Muscle of back (tissue), 11 donors: ENCODE results near the gene SCGB3A1. TPM values are rescaled to one million over a fixed set of nuclear protein-coding genes. Genes with fewer than 3 reads are reported as not detected.

Experiments used
- DNase-seq, 3 donors: peaks; one replicate each; pipeline versions ENCODE4 v3.0.0 to v3.0.0-alpha.2; 2013
- polyA plus RNA-seq, 10 donors: library from polyadenylated mRNA; unstranded; fragments of 120-200 nt; gene quantifications; one replicate each; pipeline ENCODE4 v1.2.1, GENCODE V29; 2013; ENCODE audit not compliant: insufficient read length in 10 of 10

SCGB3A1 gene
- polyA plus RNA-seq, 10 donors = 0.47 to 1.8 (median 0.90) TPM

DNA sequence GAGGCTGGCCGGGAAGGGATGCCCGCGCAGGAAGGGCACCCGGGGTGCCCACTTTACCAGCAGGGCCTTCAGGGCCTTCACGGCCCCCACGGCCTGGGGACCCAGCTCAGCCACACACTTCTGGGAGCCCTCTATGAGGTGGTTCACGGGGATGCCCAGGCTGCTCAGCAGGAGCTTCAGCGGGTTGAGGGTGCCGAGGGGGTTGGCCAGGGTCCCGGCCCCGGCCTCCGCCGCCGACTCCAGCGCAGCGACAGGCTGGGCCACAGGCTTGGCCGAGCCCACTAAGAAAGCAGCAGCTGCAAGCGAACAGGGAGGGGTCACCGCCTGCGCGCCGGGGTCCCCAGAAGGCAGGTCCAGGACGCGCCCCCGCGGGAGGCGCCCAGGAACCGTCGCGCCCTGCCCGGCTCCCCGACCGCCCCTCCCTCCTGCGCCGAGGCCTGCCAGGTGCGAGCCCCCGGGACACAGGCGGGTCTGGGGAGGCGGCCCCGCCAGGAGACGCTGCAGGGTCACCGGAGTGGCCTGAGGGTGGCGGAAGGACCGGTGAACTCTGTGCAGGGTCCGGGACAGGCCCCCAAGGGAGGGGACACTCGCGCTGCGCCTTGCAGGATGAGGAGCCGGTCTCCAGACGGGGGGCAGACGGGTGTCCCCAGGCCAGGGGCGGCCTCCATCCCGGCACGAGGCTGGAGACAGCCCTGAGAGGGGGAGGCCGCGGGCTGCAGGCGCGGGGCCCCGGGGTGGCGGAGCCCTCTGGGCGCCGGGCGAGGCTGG is 572 bp downstream of the SCGB3A1 start:
- peak; percentile 6 to 67 (median 12) for DNase-seq

DNA sequence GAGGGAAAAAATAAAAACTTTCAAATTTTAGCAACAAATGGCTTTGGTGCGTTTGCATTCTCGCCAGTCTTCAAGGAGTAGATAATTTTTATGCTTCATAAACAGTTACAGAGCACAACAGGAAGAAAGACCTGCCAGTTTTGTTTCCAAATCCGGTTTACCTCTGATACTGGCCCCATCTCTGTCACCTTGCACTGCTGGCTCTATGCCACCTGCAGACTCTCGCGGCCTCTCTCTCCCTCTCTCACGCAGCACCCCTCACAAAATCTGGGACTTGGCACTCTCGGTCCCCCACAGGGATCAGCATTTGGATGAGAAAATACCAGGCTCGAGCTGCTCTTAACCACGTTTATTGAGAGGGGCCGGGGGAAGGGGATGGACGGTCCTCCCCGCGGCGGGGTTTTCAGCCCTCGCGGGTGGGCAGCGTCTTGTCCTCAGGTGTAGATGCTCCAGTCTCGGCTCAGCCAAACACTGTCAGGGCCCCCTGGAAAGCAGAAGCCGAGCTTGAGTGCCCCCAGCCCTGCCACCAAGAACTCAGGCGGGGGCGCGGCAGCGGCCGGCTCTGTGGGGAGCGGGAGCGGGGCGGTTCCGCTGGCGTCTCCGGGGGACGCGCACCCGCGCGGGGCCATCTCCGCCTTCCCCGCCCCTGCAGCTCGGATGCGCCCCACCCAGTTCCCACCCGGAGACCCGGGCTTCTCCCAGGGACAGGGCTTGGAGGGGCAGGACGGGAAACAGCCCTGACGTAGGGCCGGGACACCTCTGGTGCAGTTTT is 1.3 kb downstream of the SCGB3A1 start:
- DNase-seq = peak in 1 of 3 donors; percentile 40

DNA sequence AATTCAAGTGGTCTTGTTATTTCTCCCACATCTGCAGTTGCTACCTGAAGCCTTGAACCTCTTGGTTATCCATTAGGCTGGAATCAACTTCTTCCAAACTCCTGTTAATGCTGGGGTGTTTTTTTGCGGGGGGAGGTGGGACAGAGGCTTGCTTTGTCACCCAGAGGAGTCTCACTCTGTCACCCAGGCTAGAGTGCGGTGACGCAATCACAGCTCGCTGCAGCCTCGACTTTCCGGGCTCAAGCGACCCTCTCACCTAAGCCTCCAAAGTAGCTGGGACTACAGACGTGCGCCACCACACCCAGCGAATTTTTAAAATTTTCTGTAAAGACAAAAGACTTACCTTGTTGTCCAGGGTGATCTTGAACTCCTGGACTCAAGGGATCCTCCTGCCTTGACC is 4.4 kb downstream of the SCGB3A1 start:
- no peak for DNase-seq

DNA sequence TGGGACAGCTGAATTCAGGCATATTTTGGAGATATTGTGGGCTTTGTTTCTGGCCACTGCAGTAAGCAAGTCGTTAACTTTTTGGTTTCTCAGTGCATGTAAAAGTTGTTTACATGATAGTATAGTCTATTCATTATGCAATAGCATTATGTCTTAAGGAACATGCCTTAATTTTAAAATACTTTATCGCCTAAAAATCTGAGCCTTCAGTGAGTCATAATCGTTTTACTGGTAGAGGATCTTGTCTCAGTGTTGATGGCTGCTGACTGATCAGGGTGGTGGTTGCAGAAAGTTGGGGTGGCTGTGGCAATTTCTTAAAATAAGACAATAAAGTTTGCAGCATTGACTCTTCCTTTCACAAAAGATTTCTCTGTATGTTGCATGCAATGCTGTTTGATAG is 5.1 kb downstream of the SCGB3A1 start:
- no peak for DNase-seq

DNA sequence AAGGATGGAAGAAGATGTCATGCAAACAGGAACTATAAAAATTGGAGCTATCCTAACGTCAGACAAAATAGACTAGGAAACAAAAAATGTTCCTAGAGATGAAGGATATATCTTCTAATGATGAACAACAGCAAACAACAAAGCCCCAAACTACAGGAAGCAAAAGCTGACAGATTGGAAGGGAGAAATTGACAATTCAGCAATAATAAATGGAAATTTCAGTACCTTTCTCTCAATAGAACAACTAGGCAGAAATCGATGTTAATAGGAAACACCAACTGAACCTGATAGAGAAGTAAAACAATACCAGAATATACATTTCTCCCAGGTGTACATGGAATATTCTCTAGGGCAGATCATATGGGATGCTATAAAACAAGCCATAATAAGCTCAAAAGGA is 7.6 kb downstream of the SCGB3A1 start:
- no peak for DNase-seq

DNA sequence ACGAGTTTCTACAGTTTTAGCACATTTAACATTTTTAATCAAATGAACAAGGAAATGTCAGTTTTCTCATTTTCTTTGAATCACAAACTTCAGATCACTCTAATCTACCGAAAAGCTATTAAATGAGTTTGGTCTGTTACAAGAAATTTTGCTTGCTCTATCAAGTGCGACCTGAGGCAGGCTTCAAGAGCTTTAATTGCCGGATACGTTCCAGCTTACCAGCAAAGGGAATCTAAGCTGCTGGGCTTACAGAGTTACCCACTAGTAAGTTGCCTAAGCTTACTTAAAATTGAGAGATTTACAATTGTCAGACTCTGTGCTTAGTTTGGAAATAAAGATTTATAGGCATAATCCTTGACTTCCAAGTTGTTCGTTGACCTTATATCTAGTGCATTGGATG is 10.6 kb downstream of the SCGB3A1 start:
- no peak for DNase-seq

DNA sequence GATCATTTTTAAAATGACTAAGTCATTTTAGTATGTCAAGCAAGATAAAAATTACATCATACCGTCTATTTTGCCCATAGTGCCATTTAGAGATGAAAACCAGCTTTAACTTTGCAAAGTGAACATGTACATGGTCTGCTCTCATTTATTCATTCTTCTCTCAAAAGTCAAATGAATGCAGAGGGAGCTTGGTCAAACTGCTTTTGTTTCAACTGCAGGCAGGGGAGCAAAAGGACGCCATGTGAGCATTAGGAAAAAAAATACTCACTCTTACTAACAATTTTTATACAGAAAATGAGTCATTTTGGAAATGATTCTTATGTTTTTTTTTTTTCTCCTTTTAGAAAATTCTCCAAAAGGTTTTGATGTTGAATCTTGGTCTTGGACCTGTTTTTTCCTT is 15.7 kb downstream of the SCGB3A1 start:
- no peak for DNase-seq

DNA sequence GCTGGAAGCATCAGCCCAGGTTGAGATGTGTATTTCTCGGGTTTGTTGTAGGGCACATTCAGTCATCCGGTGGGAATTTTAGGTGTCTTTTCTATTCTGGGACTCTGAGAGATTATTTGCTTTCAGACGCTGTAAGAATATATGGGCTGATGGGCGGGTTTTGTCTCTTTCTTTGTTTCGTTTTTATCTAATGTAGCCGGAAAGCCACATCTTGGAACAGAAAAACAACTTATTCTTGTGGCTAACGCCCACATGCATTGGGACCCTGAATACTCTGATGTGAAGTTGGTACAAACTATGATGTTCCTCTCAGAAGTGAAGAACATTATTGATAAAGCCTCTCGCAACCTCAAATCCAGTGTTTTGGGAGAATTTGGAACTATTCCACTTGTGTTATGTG is 22.4 kb downstream of the SCGB3A1 start:
- DNase-seq = no peak

DNA sequence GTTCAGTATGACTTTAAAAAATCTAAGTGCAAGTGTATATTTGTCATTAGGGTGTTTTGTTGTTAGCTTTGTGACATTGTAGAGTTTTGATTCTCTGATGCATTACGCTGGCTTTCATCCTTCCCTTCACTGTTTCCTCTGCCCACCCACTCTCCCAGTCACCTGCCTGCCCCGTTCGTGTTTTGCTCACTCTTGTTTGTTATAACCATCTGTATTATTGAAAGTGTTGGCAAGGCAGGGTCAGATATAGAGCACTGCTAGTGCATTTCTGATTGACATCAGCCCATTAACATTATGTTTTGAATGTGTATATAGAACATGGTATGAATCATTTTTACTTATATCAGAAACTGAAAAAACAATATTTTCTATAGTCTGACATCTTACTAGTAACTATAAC is 27.3 kb downstream of the SCGB3A1 start:
- no peak for DNase-seq

DNA sequence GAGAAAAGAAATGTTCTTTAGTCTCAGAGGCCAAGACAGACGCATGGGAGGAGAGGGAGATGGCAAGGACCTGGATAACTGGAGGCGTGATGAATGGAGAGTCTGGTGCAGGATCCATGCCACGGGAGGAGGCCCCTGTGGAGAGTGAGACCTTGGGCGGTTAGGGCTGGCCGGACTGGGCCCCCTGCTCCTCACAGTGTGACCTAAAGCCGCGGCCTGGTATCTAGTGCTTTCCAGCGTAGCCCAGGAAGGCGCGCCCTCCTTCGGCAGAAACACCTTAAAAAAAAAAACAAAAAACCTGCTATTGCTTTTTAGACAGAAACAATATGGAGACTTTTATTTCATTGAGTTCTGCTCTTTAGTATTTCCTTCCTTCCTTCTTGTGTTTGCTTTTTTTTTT is 33.1 kb downstream of the SCGB3A1 start:
- DNase-seq = no peak

DNA sequence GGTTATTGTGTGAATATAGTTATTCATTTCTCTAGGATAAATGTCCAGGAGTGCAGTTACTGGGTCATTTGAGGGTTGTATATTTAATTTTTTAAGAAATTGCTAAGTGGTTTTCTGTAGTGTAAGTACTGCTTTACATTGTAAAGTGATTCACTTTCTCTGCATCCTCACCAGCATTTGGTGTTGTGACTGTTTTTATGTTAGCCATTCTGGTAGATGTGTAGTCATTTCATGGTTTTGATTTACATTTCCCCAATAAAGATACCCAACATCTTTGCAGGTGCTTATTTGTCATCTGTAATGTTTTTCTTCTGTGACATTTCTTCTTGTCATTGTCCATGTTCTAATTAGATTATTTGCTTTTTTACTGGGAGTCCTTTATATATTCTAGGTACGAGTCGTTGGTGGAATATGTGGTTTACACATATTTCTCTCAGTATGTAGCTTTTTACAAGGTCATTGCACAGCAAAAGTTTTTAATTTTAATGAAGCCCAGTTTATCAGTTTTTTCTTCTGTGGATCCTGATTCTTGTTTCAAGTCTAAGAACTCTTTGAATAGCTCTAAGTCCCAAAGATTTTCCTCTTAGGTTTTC is 34.0 kb downstream of the SCGB3A1 start:
- no peak for DNase-seq

DNA sequence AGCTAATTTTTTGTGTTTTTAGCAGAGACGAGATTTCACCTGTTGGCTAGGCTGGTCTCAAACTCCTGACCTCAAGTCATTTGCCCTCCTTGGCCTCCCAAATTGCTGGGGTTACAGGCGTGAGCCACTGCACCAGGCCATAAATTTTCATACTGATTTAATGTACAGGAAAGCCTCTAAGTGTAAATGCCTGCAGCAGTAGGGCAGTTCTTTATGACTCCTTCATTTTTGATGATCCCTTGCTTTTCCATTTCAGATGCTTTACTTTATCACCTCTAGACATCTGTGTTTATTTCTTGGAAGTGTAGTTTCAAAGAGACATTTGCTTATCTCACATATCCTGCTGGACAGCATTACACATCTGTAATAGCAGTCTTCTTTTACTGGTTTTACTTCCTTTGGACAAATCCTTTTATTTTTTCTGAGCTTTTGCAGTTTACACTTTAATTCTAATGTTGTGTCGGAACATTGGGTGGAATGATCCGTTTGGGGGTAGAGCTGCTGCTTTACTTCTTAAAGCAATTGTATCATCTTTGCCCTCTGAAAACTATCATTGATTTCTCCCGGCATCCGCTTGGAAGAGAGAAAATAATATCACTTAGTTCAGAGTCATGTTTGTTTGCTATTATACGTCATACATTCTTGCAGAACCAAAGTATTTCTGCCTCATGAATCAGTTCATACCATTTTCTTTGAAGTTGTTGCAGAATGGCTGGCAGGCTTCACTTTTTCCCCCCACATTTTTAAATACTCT is 36.0 kb downstream of the SCGB3A1 start:
- DNase-seq = no peak

DNA sequence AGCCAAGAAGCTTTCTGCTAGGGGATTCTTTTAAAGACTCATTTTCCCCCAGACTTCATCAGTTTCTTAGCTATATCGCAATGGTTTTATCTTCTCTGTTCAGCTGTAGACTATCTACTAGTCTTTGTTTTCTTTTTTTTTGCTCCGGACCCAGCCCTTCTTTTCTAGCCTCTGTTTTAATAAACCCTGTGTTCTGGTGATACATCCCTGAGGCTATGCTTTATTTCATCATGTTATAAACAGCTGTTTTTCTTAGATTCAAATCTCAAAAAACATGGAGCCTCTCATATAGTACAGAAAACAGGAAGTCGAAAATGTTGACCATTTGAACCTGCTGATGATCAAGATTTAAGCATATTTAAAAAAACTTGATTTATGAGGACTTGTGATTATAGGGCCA is 37.8 kb downstream of the SCGB3A1 start:
- DNase-seq = no peak

DNA sequence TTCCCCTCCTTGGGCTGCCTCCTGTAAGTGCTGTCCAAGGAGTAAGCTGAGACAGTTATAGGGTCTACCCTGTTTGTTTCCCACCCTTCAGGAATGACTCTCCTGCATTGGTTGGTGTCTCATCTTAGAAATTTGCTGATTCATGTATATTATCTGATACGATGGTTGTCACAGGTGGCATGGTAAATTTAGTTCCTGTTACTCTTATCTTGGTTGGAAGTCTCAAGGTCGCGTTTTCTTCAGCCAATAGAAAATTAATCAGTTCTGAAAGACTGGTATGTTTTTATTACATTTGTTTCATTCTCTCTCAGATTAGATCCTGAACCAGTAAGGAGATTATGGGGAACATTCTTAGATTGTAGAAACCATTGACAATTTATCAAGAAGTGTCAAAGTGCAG is 42.7 kb downstream of the SCGB3A1 start:
- DNase-seq = no peak

DNA sequence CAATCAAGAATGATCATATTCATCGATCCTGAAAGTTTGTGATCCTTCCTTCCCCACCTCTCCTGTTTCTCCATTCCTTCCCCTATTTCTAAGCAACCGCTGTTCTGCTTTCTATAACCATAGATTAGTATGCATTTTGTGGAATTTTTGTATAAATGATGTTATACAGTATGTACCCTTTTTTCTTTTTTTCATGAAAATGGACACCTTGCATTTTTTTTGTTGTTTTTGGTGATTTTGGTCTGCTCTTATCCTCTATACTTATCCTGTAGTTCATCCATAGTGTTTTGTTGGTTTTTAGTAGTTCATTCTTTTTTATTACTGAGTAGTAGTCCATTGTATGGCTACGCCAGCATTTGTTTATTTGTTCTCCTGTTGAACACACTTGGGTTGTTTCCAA is 46.1 kb downstream of the SCGB3A1 start:
- no peak for DNase-seq

DNA sequence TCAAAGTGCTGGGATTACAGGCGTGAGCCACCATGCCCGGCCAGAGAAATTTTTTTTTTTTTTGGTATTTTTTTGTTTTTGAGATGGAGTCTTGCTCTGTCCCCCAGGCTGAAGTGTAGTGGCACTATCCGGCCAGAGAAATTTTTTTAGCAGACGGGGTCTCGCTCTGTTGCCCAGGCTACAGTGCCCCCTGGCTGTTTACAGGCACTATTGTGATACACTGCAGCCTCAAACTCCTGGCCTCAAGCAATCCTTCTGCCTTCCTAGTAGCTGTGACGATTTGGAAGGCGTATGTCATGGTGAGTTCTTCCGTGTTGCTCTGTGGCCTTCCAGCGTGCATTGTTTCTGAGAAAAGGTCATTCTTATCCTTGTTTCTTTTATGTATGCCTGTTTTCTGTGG is 49.6 kb downstream of the SCGB3A1 start:
- no peak for DNase-seq

Other genes with a start within 250 kb of the SCGB3A1 start
- 10 to 100 TPM in 5 of 10 donors, 1 to 10 TPM in 5; 7.0 to 12.2 (median 10.0) TPM for gene GFPT2, start 238.2 kb downstream of the SCGB3A1 start, polyA plus RNA-seq
- gene CNOT6, start 97.1 kb downstream of the SCGB3A1 start, polyA plus RNA-seq = 10 to 100 TPM; 20.2 to 32.6 (median 26.4) TPM
- 10 to 100 TPM in 2 of 10 donors, 1 to 10 TPM in 8; 5.6 to 11.7 (median 8.1) TPM for gene FLT4, start 58.1 kb upstream of the SCGB3A1 start, polyA plus RNA-seq
- not detected for gene OR2Y1, start 148.6 kb upstream of the SCGB3A1 start, polyA plus RNA-seq
- 10 to 100 TPM; 65.3 to 98.3 (median 78.1) TPM for gene MGAT1, start 211.3 kb upstream of the SCGB3A1 start, polyA plus RNA-seq